GM21526 (cell line): Measurements from ENCODE around the gene CCDC91.
"Not testable (repeated sequence)": the region's sequence is repeated elsewhere in the genome, so short reads cannot be mapped to it uniquely, and the experiment has no call there.

Experiments
- ATAC-seq: cut with Tn5 transposase; IDR thresholded peaks from one replicate; pipeline ENCODE4 v1.9.1; 2021; ENCODE audit warnings: moderate library complexity; ENCODE audit not compliant: unreplicated experiment, low FRiP score

CCDC91 gene

DNA sequence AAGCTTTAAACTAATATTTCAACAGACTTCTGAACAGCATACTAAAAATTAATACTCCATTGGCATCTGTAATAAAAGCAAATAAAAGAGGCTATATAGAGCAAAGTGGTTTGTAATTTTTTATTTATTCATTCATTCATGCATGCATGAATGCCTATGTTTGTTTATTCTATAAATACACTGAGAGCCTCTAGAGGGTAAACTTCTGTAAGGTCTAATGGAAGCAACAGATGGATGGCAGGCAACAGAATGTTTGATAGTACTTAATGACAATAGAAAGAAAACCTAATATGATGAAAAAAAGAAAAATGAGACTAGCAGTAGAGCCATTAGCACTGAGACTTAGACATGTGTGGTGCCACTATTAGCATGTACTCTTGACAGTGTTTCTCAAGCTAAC is 253.1 kb downstream of the CCDC91 start:
- no peak for ATAC-seq

DNA sequence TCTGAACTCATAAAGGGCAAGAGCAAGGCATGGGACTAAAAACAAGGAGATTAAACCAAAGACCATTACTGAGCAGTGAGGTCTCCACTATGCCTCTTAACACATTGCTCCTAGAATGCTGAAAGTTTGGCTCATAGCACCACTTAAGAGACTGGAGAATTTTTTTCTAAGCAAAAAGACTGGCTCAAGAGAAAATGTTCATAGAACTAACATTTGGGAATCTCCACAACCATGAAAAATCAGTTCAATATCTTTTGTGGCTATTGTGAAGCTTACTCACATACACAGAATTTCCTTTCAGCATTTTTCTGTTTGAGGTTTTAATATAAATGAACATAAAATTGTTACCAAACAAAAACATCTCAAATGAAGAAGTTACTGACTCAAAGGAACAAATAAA is 255.8 kb downstream of the CCDC91 start:
- no peak for ATAC-seq

DNA sequence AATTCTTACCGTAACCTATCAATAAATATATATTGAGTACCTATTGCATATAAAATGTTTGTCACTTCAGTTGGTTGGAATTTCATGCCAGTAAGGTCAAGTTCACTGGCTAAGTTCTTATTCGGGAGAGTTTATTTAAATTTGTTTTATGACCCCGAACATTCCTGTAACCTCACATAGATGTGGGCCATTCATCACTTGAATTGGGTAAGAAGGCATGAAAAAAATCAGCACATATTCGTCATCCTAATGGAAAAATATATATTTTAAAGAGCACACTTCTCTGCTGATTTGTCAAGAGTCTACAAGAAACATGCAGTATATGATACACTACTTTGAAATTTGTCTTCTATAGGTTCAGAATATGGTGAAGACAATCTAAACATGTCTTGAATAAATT is 263.4 kb downstream of the CCDC91 start:
- no peak for ATAC-seq

DNA sequence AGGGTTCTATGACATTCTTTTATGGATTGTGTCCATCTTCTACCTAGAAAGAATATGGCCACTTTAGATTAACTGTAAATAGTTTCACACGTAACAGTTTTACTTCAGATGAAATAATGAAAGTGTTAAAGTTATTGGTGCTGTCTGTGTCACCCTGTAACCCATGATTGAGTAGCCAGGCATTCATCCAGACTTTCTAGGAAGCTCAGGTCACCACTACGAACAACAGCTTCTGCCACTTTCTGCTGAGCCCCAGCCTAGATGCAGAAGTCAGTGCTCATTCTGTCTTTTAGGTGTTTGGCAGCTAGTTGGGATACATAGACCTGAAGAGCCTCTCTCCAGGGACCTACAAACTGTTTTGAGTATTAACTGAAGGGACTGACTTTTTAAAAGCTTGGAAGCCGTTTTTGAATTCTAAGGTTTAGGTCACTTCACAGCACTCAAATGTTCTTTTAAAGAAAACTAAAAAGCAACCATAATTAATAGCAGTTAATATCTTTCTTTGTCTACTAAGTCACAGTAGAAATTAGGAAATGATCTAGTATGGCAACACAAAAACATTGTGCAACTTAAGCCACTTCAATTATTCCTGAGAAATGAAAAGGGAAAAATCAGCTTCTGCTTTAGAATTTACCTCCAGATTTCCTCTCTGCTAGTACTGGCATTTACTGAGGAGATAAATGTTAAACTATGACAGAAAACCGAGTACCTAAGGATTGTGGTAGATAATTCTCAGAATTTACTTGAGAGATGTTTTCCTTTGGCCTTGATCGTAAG is 266.9 kb downstream of the CCDC91 start:
- ATAC-seq, result no peak

DNA sequence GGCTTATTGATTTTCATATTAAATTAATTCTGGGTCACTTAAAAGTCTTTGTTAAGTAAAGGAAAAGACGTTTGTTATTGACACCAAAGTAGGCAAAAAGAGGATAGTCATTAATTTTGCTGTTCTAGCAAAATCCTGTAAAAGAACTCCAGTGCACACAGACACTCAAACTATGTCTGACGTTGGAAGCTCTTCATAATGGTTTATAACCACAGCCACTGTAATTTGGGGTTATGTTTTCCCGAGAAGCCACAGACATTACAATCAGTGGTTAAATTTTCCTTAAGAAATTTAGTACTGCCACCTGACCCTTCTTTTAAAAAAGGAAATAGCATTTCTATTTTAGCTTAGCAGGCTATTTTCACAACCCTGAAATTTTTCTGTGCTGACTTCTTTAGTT is 267.5 kb downstream of the CCDC91 start:
- ATAC-seq, result no peak

DNA sequence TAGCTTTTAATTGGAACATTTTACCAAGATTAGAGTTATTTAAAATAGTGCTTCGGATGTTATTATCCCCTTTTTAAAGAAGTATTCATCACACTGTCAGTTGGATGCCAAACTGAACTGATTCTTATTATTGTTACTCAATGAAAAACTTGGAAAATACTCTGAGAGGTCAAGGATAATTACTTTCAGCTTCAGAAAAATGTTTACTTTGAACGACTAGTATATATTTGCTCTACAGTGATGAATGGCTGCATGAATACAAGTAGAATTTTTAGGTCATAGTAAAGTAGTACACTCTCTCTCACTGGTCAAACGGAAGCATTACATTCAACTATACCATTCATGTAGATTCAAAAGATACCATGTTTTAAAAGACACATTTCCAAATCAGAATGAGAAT is 269.2 kb downstream of the CCDC91 start:
- no peak for ATAC-seq

DNA sequence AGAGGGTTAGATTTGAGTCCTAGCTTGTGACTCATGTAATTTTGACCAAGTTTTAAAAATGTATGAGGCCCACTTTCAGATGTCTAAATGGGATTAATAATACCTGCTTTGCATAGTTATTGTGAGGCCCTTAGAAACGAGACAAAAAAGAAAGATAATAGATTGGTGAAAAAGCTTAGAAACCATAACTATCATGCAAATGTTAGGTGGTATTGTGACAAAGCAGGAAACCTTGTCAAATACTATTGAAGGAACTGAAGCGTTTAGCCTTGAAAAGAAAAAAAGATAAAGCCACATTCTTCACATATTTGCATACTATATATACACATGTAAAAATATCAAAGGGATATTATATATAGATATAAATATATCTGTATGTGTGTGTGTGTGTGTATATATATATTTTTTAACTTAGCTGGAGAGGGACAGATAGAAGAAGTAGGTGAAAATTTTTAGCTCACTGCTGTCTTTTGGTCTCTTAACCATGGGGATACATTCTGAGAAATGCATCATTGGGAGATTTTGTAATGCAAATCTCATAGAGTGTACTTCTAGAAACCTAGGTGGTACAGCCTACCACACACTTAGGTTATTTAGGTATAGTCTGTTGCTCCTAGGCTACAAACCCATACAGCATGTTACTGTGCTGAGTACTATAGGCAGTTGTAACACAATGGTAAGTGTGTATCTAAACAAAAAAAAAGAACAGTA is 270.3 kb downstream of the CCDC91 start:
- peak; percentile 55 for ATAC-seq

DNA sequence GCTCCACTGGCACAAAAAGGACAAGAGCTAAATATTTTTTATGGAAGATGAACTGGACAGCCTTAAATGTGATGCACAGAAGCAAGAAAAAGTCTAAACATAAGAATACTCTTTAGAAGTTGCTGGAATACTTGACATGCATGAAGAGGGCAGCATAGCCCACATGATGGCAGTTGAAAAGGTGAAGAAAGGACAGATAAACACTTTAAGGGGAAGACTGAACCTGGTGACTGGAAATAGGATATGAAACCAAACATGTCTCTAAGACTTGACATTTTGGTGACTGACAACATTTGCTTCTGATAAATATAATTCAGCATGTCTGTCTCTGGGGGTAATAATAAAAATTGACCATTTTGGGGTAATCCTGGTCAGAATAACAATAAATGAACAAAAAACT is 273.1 kb downstream of the CCDC91 start:
- ATAC-seq, result no peak

DNA sequence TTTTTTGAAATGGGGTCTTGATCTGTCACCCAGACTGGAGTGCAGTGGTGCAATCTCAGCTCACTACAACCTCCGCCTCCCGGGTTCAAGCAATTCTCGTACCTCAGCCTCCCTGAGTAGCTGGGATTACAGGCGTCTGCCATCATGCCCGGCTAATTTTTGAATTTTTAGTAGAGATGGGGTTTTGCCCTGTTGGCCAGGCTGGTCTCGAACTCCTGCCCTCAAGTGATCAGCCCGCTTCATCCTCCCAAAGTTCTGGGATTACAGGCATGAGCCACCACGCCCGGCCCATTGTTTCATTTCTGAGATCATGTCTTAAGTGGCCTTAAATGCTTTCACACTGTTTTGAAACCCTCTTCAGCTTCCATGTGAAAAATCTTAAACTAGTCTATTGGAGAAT is 281.5 kb downstream of the CCDC91 start:
- not testable (repeated sequence) for ATAC-seq

DNA sequence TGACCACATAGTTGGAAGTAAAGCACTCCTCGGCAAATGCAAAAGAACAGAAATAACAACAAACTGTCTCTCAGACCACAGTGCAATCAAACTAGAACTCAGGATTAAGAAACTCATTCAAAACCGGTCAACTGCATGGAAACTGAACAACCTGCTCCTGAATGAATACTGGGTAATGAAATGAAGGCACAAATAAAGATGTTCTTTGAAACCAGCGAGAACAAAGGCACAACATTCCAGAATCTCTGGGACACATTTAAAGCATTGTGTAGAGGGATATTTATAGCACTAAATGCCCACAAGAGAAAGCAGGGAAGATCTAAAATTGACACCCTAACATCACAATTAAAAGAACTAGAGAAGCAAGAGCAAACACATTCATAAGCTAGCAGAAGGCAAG is 285.9 kb downstream of the CCDC91 start:
- ATAC-seq, result not testable (repeated sequence)

DNA sequence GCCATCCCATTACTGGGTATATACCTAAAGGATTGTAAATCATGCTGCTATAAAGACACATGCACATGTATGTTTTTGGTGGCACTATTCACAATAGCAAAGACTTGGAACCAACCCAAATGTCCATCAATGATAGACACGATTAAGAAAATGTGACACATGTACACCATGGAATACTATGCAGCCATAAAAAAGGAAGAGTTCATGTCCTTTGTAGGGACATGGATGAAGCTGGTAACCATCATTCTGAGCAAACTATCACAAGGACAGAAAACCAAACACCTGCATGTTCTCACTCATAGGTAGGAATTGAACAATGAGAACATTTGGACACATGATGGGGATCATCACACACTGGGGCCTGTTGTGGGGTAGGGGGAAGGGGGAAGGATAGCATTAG is 288.8 kb downstream of the CCDC91 start:
- not testable (repeated sequence) for ATAC-seq

DNA sequence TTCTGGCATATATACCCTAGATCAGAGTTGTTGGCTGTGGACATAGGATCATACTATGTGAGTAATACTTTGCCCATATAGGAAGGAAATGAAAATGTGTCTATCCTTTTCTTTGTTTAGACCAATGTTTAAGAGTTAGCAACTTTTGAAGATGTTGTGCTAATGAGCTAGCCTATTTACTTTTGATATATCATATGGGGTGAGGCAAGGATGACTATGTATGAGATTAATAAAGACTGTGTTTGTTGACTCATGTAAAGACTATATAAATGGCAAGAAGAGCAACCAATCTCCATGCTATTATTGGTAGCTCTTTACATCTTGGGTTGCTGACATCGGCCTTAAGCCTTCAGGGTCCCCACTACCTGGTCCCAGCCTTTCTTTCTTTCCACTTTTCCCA is 289.4 kb downstream of the CCDC91 start:
- no peak for ATAC-seq

DNA sequence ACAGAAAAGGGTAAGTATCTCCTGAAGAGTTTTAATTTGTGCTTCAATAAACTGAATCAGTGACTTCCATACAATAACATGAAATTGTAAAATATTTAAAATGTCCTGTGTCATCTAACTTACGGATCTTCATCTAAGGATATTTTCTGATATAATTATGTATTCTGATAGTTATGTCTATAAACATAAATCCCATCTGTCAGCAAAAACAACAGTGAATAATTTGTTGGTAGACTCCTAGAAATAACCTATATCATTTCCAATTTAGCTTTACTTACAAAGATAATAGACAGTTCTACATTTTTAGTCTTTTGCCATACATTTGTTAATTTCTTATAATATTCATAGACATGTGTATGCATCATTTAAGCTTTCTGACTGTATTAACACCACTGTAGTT is 293.9 kb downstream of the CCDC91 start:
- ATAC-seq, result no peak

DNA sequence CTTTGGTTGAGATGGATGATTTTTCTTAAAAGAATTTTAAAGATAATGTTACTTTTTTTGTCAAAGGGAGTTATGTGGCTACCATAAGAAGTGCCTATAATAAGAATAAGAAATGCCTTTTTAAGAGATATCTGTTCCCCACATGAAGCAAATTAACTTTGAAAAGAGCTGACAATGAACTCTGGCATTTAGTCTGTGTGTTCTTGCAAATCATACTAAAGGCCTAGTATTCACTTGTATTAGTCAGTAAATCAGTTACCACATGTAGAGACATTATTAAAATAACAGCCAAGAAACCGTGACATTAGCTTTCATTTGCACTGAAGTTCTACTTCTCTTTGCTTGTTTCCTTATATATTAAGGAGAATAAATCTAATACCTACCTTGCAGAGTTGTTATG is 296.3 kb downstream of the CCDC91 start:
- ATAC-seq, result no peak

DNA sequence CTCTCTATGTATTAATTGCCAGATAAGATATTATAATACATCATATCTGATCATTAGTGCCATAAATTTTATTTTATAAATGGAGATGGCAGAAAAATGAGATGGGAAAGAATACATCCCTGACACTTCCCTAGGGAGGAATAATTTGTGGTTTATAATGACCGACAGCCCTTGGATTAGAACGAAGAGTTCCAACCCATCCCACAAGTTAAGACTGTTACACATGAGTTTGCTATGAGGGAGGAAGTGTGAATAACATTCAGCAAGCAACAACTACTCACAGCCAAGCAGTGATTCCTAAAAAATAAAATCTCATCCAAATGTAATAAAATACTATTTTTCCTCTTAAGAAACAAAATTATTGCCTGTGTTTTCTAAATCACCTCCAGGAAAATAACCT is 299.0 kb downstream of the CCDC91 start:
- no peak for ATAC-seq

DNA sequence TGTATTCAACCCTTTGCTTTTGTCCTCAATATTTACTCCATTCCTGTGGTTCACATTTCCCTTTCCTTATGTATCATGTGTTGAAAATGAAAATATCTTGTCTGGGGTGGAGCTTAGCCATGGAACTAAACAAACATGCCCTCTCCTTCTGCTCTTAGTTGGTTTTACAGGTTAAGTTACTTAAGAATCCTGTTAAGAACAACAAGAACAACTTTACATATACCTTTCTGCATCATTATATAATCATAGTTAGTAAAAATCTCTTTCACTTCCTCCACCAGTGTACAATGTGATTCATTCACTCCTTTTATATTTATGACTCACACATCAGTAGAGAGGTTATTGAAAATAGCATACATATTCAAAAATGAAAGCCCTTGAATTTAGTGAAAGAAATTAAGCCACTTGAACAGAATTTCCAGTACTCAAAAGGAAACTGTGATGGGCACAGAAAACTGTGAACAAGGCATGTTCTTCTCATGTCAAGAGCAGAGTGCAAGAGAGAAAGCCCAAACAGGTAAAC is 307.7 kb downstream of the CCDC91 start:
- ATAC-seq, result peak; percentile 92

DNA sequence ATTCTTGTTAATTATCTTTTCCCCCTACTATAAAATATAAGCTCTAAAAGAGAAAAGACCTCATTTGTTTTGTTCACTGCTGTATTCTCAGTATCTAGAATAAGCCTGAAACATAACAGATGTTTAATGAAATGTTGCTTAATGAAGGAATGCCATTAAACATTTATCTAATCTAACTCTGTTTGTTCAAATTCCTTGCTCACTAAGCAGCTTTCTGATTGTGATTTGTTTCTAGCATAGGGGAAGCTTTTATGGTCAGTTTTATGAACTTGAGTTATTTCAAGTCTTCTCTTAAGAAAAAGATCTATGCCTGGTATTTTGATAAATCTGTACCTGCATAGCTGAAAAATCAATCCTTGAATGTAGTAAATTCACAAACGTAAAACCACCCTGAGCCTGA is 308.6 kb downstream of the CCDC91 start:
- ATAC-seq, result no peak

DNA sequence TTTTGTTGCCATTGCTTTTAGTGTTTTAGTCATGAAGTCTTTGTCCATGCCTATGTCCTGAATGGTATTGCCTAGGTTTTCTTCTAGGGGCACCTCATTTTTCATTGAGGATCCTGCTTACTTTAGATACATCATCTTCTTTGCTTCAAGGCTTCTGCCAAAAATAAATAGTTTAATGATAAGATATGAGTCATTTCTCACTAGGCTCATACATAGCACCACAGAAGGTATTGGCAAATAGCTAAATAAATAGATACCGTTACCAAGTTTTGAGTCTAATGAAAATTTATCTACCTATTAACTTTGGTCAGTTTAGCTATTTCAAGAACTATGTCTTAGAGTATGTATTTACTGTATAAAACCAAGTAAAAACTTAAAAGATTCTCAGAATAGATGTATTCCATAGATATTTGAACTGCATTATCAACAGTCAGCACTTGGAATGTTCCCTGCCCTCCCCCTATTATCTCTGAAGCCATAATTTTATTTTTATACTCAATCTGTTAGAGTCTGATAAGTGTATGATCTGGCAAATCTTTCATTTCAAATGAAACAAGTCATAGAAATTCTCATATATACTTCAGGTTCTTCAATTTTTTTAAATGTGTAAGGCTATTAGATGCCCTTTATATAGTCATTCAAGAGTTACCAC is 310.2 kb downstream of the CCDC91 start:
- ATAC-seq, result no peak

DNA sequence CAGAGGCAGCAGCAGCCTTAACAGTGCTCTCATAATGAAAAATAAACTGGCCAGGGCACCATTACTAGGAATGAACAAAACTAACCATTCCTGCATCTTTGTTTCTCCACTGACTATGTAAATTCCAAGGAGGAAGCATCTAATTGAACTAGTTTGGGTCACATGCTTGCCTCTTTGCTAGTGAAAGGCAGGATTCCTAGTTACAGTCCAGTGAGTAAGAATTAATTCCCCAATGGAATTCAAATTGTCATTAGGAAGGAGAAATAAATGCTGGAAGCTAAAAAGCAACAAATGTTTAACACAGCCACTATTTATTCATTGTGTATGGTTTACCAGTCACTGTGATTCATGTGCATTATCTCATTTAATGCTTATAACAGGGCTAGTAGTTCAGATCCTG is 316.0 kb downstream of the CCDC91 start:
- ATAC-seq, result no peak

DNA sequence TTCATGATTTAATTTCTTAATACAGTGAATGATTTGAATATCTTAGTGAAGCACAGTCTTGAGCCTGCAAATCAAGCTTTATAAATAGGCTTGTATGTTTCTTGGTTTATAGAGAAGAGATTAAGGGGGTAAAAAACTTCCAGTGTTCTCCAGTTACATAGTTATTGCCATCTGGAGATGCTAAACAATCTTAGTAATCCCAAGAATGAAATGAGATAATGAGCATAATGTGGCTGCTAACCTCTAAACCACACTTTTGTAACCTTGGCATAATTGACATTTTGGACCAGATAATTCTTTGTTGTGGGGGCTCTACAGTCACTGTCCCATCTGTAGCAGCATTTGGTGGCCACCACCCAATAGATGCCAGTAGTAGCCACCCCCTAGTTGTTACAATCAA is 316.8 kb downstream of the CCDC91 start:
- no peak for ATAC-seq

DNA sequence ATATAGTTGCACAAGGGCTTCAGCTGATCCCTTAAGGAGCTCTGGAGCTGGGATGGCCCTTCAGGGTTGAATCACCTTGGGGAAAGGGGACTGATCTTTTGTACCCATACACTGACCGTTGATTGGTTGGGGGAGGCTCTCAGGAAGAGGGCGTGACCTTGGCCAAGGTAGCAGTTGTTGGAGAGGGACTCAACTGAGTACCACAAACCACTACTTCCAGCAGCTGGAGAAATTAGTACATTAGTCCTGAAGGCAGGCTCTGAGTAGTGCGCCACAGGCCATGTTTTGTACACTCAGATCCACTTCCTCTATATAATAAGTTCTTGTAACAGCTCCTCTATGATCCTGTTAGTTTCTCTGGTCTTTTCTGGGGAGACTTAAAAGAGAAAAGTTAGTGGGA is 317.6 kb downstream of the CCDC91 start:
- no peak for ATAC-seq
